Stimulated activated CD8-positive, alpha-beta memory T cell treated with anti-CD3 and anti-CD28 coated beads, Interleukin-4, amount 100 ng/mL, for 1 hour (primary cell): Measurements from ENCODE around the gene SZT2.
A peak's percentile ranks its signal among the peaks of the same experiment; 100 is the strongest.

Experiments used
- DNase-seq, 2 donors: peaks; one replicate each; pipeline ENCODE4 v3.0.0-alpha.2; 2020; ENCODE audit warnings: low read depth in 2 of 2, low spot score in 1 of 2

SZT2 gene

DNA sequence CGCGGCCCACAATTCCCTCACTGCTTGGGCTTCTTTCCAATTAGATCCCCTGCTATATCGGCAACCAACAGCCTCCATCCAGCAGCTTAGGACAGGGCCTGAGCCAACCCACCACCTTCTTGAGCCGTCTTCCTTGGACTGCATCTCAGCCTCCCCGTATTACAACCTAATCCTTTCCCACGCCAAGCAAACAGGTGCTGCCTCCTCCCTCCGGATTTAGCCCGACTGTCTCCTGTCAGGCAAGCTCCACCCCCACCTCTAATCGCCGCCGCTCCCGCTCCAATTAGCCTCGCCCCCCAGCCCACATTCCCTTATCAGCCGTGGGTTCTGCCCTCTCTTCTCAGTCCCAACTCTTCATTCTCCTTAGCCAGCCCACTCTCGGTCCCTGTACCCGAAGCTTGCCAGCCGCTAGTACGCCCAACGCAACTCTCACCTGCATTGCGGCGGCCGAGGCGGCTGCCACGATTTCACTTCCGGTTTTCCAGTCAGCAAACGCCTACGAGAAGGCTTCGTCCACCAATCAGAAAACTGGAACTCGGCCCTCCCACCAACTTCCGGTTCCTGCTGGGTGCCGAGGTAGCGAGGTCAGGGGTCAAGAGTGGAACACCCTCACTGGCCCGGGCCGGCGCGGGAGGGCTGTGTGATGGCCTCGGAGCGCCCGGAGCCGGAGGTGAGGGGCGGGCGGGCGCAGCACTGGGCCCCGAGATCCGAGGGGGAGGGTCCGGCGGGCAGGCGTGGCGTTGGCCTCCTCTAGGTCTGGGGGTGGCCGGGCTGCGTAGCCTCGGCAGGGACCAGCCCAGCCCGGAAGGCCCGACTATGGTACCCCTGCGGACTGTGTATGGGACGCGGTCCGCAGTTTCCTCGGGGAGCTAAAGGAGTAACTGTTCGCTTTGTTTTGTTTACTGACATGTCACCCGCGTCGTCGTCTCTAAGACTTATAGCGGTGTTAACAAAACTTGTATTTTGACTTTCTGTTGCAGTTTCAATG is at the start of gene SZT2, which contains the start of gene MED8:
SZT2 (plus strand) TSS at position 574 of the 988 bp plus-strand sequence; CDS start at position 644, 70 bp downstream.
MED8 (minus strand) TSS at position 475 of the 988 bp plus-strand sequence; CDS start at position 439, 36 bp downstream.
- DNase-seq, result peak; percentile 85 to 86

- no peak for DNase-seq
Observed at GRCh38 chr1:43340559-43340958, 49.1 kb upstream of the SZT2 start.

GRCh38 chr1:43344267-43344850 is 45.3 kb upstream of the SZT2 start:
- no peak for DNase-seq

- no peak for DNase-seq
Observed at GRCh38 chr1:43345120-43345519, 44.6 kb upstream of the SZT2 start.

DNA sequence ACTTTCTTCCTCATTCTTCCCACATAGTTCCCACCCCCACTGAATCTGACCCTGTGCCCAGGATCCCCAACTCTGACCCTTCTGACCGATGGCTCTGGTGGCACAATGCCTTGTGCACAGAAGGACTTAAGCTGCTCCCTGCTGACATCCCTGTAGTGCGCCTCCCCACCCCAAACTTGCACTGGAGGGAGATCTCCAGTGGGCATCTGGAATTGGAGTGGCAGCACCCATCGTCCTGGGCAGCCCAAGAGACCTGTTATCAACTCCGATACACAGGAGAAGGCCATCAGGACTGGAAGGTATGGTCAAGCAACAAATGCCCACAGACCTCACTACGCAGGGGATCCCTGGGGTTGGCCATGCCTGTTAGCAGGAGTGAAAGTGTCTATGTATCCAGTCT is 43.1 kb upstream of the SZT2 start:
- DNase-seq, result no peak

GRCh38 chr1:43348343-43348808 is 41.3 kb upstream of the SZT2 start:
- no peak for DNase-seq

- no peak for DNase-seq
Observed at GRCh38 chr1:43348809-43349593, 40.7 kb upstream of the SZT2 start.

- DNase-seq, result no peak
Observed at GRCh38 chr1:43349594-43350306, 39.9 kb upstream of the SZT2 start.

GRCh38 chr1:43350976-43351375 is 38.7 kb upstream of the SZT2 start:
- no peak for DNase-seq

GRCh38 chr1:43351421-43352350 is 38.0 kb upstream of the SZT2 start:
- no peak for DNase-seq

- DNase-seq, result no peak
Observed at GRCh38 chr1:43352351-43352705, 37.4 kb upstream of the SZT2 start.

GRCh38 chr1:43352881-43353280 is 36.8 kb upstream of the SZT2 start:
- DNase-seq, result no peak

DNA sequence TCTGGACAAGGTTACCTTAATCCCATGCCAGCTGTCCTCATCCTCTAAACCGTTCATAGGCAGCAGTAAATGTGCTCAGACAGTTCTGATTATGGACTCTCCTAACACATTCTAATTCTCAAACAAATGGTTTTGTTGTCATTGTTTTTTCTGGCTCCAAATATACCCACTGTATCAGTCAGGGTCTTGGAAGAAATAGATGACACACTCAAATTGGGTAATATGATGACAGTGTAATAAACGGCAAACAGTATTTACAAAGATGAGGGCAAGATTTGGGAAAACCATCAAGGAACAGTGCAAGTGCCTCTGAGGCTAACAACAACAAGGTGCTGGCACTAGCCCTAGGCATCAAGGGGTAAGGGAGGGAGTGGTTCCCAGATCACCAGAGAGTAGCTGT is 35.2 kb upstream of the SZT2 start:
- no peak for DNase-seq

- DNase-seq, result no peak
Observed at GRCh38 chr1:43354936-43355335, 34.8 kb upstream of the SZT2 start.

GRCh38 chr1:43357251-43357650 is 32.4 kb upstream of the SZT2 start:
- DNase-seq, result no peak

GRCh38 chr1:43358121-43358745 is 31.5 kb upstream of the SZT2 start:
- DNase-seq, result no peak

GRCh38 chr1:43358746-43359693 is 30.7 kb upstream of the SZT2 start, which contains the start of gene CDC20:
TSS of gene CDC20 (plus strand) at chr1:43358981. CDS start at chr1:43359216, 235 bp downstream.
- DNase-seq, result peak; percentile 95 to 96

DNA sequence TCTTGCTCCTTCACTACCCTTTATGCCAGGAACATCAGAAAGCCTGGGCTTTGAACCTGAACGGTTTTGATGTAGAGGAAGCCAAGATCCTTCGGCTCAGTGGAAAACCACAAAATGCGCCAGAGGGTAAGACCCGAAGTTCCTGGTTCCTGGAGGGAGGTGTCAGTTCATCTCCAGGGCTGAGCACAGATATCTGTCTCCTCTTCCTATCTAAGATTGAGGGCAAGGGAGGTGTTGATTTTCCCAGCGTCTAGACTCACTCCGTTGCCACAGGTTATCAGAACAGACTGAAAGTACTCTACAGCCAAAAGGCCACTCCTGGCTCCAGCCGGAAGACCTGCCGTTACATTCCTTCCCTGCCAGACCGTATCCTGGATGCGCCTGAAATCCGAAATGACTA is 30.0 kb upstream of the SZT2 start:
- no peak for DNase-seq
